Rectal smooth muscle tissue (tissue), 1 donor: ENCODE results near the gene IFNA17.
A peak's percentile ranks its signal among the peaks of the same experiment; 100 is the strongest.

Experiments
- H3K27ac ChIP-seq: one replicate; pipeline ENCODE4 v1.7.0; 2013; ENCODE audit warnings: low read depth, low read length, inconsistent platforms
- H3K27me3 ChIP-seq: one replicate; pipeline ENCODE4 v1.7.0; 2013; ENCODE audit warnings: low read length; ENCODE audit not compliant: control insufficient read depth, insufficient read depth
- H3K36me3 ChIP-seq: one replicate; pipeline ENCODE4 v1.7.0; 2013; ENCODE audit warnings: low read length; ENCODE audit not compliant: control insufficient read depth, insufficient read depth
- H3K4me1 ChIP-seq: one replicate; pipeline ENCODE4 v1.7.0; 2013; ENCODE audit warnings: low read length; ENCODE audit not compliant: control insufficient read depth, insufficient read depth
- H3K4me3 ChIP-seq: one replicate; pipeline ENCODE4 v1.7.0; 2013; ENCODE audit warnings: low read length
- H3K9ac ChIP-seq: one replicate; pipeline ENCODE4 v1.7.0; 2013; ENCODE audit warnings: low read length

Gene IFNA17

GRCh38 chr9:21228122-21228521 is at the start of gene IFNA17:
IFNA17 (minus strand) TSS chr9:21228222; CDS start chr9:21228173, 49 bp downstream.
- no peak within 1 kb of the TSS for H3K9ac ChIP-seq
- no peak within 1 kb of the TSS for H3K27ac ChIP-seq
- H3K4me1 ChIP-seq, result no peaks in the 10 kb centered on the region
- no peaks in the 10 kb centered on the region for H3K36me3 ChIP-seq
- no peaks in the 10 kb centered on the region for H3K27me3 ChIP-seq
- H3K4me3 ChIP-seq, result no peak within 1 kb of the TSS

GRCh38 chr9:21268347-21268657 is 40.3 kb upstream of the IFNA17 start:
- no peaks in the 10 kb centered on the region for H3K27me3 ChIP-seq

GRCh38 chr9:21267485-21268346 is 39.7 kb upstream of the IFNA17 start:
- Histone ChIP-seq H3K4me3 (no peak overlapping the region), H3K27me3 (no peaks in the 10 kb centered on the region), H3K36me3 (no peaks in the 10 kb centered on the region), H3K27ac (peak overlapping the region; percentile 12), H3K9ac (no peak overlapping the region), H3K4me1 (no peaks in the 10 kb centered on the region)

More at GRCh38 chr9:21268347-21268657, 40.3 kb upstream of the IFNA17 start:
- no peaks in the 10 kb centered on the region for H3K4me1 ChIP-seq
- no peak overlapping the region for H3K9ac ChIP-seq
- no peak overlapping the region for H3K27ac ChIP-seq
- no peak overlapping the region for H3K4me3 ChIP-seq
- H3K36me3 ChIP-seq, result no peaks in the 10 kb centered on the region

- Histone ChIP-seq H3K4me1 (no peaks in the 10 kb centered on the region), H3K36me3 (no peaks in the 10 kb centered on the region), H3K27me3 (no peaks in the 10 kb centered on the region), H3K9ac (no peak overlapping the region), H3K4me3 (no peak overlapping the region), H3K27ac (no peak overlapping the region)
Observed at GRCh38 chr9:21266733-21267484, 38.9 kb upstream of the IFNA17 start.

GRCh38 chr9:21265421-21266189 is 37.6 kb upstream of the IFNA17 start:
- H3K36me3 ChIP-seq, result no peaks in the 10 kb centered on the region
- no peak overlapping the region for H3K4me3 ChIP-seq
- H3K4me1 ChIP-seq, result no peaks in the 10 kb centered on the region
- no peak overlapping the region for H3K27ac ChIP-seq
- H3K27me3 ChIP-seq, result no peaks in the 10 kb centered on the region
- no peak overlapping the region for H3K9ac ChIP-seq

GRCh38 chr9:21255538-21256212 is 27.7 kb upstream of the IFNA17 start:
- no peak overlapping the region for H3K27ac ChIP-seq
- H3K9ac ChIP-seq, result no peak overlapping the region
- H3K36me3 ChIP-seq, result no peaks in the 10 kb centered on the region
- no peaks in the 10 kb centered on the region for H3K27me3 ChIP-seq
- H3K4me3 ChIP-seq, result no peak overlapping the region
- H3K4me1 ChIP-seq, result no peaks in the 10 kb centered on the region

- Histone ChIP-seq H3K4me1 (no peaks in the 10 kb centered on the region), H3K9ac (no peak overlapping the region), H3K27ac (no peak overlapping the region), H3K36me3 (no peaks in the 10 kb centered on the region), H3K27me3 (no peaks in the 10 kb centered on the region), H3K4me3 (no peak overlapping the region)
Observed at GRCh38 chr9:21252721-21253547, 24.9 kb upstream of the IFNA17 start.

GRCh38 chr9:21251638-21252037 is 23.6 kb upstream of the IFNA17 start:
- no peak overlapping the region for H3K27ac ChIP-seq
- no peaks in the 10 kb centered on the region for H3K27me3 ChIP-seq

GRCh38 chr9:21251190-21251589 is 23.2 kb upstream of the IFNA17 start:
- H3K4me3 ChIP-seq, result no peak overlapping the region
- no peaks in the 10 kb centered on the region for H3K4me1 ChIP-seq
- H3K27me3 ChIP-seq, result no peaks in the 10 kb centered on the region
- H3K27ac ChIP-seq, result no peak overlapping the region
- no peaks in the 10 kb centered on the region for H3K36me3 ChIP-seq
- no peak overlapping the region for H3K9ac ChIP-seq

More at GRCh38 chr9:21251638-21252037, 23.6 kb upstream of the IFNA17 start:
- no peaks in the 10 kb centered on the region for H3K4me1 ChIP-seq
- no peak overlapping the region for H3K4me3 ChIP-seq
- no peaks in the 10 kb centered on the region for H3K36me3 ChIP-seq
- no peak overlapping the region for H3K9ac ChIP-seq

GRCh38 chr9:21244836-21245235 is 16.8 kb upstream of the IFNA17 start:
- Histone ChIP-seq H3K27ac (no peak overlapping the region), H3K4me3 (no peak overlapping the region), H3K9ac (no peak overlapping the region), H3K4me1 (no peaks in the 10 kb centered on the region), H3K27me3 (no peaks in the 10 kb centered on the region), H3K36me3 (no peaks in the 10 kb centered on the region)

GRCh38 chr9:21239911-21240310 is 11.9 kb upstream of the IFNA17 start, which contains the start of gene IFNA14:
IFNA14 (minus strand) TSS chr9:21240005; CDS start chr9:21239935, 70 bp downstream.
- H3K4me3 ChIP-seq, result no peak within 1 kb of the TSS
- no peak within 1 kb of the TSS for H3K27ac ChIP-seq
- H3K27me3 ChIP-seq, result no peaks in the 10 kb centered on the region
- H3K4me1 ChIP-seq, result no peaks in the 10 kb centered on the region
- no peak within 1 kb of the TSS for H3K9ac ChIP-seq
- no peaks in the 10 kb centered on the region for H3K36me3 ChIP-seq
